ENCODE data around the gene APLF.
"Not testable (repeated sequence)": the region's sequence is repeated elsewhere in the genome, so short reads cannot be mapped to it uniquely, and the experiment has no call there.

APLF gene

GRCh38 chr2:68594041-68594440 is 126.7 kb downstream of the APLF start:
- no peak for DNase-seq

DNA sequence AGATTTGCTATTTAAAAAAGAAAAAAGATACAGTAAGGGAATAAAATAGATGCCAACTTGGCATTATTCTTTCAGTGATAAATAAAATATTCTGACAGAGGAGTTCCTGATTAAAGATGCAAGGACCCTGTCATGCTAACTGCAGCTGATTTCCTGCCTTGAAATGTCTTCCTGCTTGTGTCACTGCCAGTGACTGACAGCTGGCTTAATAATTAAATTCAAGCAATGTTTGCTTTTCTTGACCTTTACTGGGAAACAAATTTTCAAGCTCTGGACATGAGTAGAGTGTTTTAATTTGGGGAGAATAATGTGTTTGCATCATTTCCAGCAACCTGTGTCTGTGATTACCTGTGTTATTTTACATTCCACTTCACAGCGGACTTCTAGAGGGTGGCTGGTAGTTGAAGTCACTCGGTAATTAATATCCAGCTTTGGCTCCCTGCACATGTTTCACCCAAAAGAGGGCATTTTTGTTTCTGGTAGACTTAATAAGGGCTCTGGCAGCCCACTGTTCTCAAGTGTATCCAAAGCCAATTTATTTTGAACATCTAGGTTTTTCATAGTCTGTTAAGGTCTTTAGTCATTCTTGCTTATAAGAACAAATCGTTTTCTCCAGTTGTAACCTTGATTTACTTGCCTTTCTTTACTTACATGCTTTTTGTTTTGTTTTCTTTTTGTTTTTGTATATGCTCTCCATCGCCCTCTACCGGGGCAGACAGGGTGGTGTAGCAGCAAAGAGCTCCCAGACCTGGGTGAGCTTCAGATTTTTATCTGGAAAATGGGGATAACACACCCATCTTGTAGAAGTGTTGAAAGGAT is 127.5 kb downstream of the APLF start:
- DNase-seq = peak; percentile 8 to 28

- not testable (repeated sequence) for DNase-seq
Observed at GRCh38 chr2:68595493-68595785, 128.1 kb downstream of the APLF start.

DNA sequence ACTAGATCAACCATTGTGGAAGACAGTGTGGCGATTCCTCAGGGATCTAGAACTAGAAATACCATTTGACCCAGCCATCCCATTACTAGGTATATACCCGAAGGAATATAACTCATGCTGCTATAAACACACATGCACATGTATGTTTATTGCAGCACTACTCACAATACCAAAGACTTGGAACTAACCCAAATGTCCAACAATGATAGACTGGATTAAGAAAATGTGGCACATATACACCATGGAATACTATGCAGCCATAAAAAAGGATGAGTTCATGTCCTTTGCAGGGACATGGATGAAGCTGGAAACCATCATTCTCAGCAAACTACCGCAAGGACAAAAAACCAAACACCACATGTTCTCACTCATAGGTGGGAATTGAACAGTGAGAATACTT is 133.1 kb downstream of the APLF start:
- not testable (repeated sequence) for DNase-seq

GRCh38 chr2:68603059-68603458 is 135.7 kb downstream of the APLF start:
- no peak for DNase-seq

- no peak for DNase-seq
Observed at GRCh38 chr2:68604077-68604476, 136.7 kb downstream of the APLF start.

DNA sequence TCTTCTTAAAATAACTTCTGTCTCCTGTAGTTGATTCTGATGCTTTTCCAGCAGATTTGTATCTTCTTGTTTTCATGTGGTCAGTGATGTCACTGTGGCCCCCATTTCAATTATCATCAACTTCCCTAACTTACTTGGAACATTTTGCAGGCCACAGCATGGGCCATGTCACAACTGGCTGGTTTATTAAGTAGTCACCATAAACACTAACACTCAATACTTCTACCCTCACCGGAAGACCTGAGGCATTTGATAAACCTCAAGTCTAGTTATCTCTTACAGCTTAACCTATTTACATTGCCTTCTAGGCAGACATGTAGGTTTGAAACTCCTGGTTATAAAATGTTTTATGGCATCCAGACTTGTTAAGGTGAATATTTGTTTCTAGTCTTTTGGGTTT is 138.6 kb downstream of the APLF start:
- no peak for DNase-seq

- DNase-seq = no peak
Observed at GRCh38 chr2:68606759-68607158, 139.4 kb downstream of the APLF start.

GRCh38 chr2:68607837-68608236 is 140.5 kb downstream of the APLF start:
- no peak for DNase-seq

- DNase-seq = no peak
Observed at GRCh38 chr2:68612765-68613519, 145.6 kb downstream of the APLF start.

GRCh38 chr2:68620772-68621171 is 153.4 kb downstream of the APLF start:
- no peak for DNase-seq

GRCh38 chr2:68623820-68624219 is 156.4 kb downstream of the APLF start:
- no peak for DNase-seq

DNA sequence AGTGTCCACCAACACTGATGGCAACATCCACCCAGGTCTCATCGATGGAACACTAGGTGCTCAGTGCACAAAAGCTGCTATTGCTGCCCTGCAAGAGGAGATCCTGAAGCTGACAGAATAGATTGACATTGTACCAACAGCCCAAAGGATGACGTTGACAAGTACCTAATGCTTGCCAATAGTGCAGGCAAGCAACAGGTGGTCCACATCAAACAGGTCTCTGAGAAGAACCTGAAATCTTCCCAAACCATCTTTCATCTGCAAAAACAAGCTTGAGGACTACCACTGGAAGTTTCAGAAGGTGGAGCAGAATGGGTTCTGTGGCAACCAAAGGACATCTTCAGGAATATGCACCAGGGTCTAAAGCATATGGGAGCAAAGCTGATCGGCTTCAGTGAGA is 160.2 kb downstream of the APLF start:
- no peak for DNase-seq

Data from SHP77 (cell line).